HG03045 (cell line): ENCODE results near the gene SYNPR.
A peak's percentile ranks its signal among the peaks of the same experiment; 100 is the strongest.
"Not testable (repeated sequence)": the region's sequence is repeated elsewhere in the genome, so short reads cannot be mapped to it uniquely, and the experiment has no call there.

Experiments used
- ATAC-seq: cut with Tn5 transposase; IDR thresholded peaks from one replicate; pipeline ENCODE4 v1.9.1; 2021; ENCODE audit warnings: mild to moderate bottlenecking, moderate library complexity; ENCODE audit not compliant: unreplicated experiment

The SYNPR gene

GRCh38 chr3:63278171-63279004, at the start of gene SYNPR:
SYNPR (plus strand) TSS chr3:63278308.
- no peak for ATAC-seq

GRCh38 chr3:63228677-63229076, 49.4 kb upstream of the SYNPR start:
- ATAC-seq, result peak; percentile 76

GRCh38 chr3:63230146-63230545, 48.0 kb upstream of the SYNPR start:
- no peak for ATAC-seq

- no peak for ATAC-seq
Measured at GRCh38 chr3:63231643-63232042, 46.5 kb upstream of the SYNPR start.

GRCh38 chr3:63232764-63233396, 45.2 kb upstream of the SYNPR start:
- no peak for ATAC-seq

- no peak for ATAC-seq
Measured at GRCh38 chr3:63240381-63240902, 37.7 kb upstream of the SYNPR start.

- no peak for ATAC-seq
Measured at GRCh38 chr3:63242124-63242523, 36.0 kb upstream of the SYNPR start.

- no peak for ATAC-seq
Measured at GRCh38 chr3:63244486-63244885, 33.6 kb upstream of the SYNPR start.

- no peak for ATAC-seq
Measured at GRCh38 chr3:63245726-63246241, 32.3 kb upstream of the SYNPR start.

- no peak for ATAC-seq
Measured at GRCh38 chr3:63248015-63248414, 30.1 kb upstream of the SYNPR start.

GRCh38 chr3:63251499-63251898, 26.6 kb upstream of the SYNPR start:
- no peak for ATAC-seq

- not testable (repeated sequence) for ATAC-seq
Measured at GRCh38 chr3:63255819-63256218, 22.3 kb upstream of the SYNPR start.

GRCh38 chr3:63264716-63265115, 13.4 kb upstream of the SYNPR start:
- ATAC-seq, result no peak

- ATAC-seq, result no peak
Measured at GRCh38 chr3:63274359-63274758, 3.7 kb upstream of the SYNPR start.

- no peak for ATAC-seq
Measured at GRCh38 chr3:63279005-63279841, 1.1 kb downstream of the SYNPR start.

- ATAC-seq, result no peak
Measured at GRCh38 chr3:63287610-63288009, 9.5 kb downstream of the SYNPR start.

- no peak for ATAC-seq
Measured at GRCh38 chr3:63290686-63291085, 12.6 kb downstream of the SYNPR start.

GRCh38 chr3:63294332-63294731, 16.2 kb downstream of the SYNPR start:
- no peak for ATAC-seq

GRCh38 chr3:63295356-63295755, 17.2 kb downstream of the SYNPR start:
- ATAC-seq, result no peak

- no peak for ATAC-seq
Measured at GRCh38 chr3:63295806-63296205, 17.7 kb downstream of the SYNPR start.

- no peak for ATAC-seq
Measured at GRCh38 chr3:63296249-63296648, 18.1 kb downstream of the SYNPR start.
